ENCODE data around the gene TMEM239.
"Not testable (repeated sequence)": the region's sequence is repeated elsewhere in the genome, so short reads cannot be mapped to it uniquely, and the experiment has no call there.

The TMEM239 gene

DNA sequence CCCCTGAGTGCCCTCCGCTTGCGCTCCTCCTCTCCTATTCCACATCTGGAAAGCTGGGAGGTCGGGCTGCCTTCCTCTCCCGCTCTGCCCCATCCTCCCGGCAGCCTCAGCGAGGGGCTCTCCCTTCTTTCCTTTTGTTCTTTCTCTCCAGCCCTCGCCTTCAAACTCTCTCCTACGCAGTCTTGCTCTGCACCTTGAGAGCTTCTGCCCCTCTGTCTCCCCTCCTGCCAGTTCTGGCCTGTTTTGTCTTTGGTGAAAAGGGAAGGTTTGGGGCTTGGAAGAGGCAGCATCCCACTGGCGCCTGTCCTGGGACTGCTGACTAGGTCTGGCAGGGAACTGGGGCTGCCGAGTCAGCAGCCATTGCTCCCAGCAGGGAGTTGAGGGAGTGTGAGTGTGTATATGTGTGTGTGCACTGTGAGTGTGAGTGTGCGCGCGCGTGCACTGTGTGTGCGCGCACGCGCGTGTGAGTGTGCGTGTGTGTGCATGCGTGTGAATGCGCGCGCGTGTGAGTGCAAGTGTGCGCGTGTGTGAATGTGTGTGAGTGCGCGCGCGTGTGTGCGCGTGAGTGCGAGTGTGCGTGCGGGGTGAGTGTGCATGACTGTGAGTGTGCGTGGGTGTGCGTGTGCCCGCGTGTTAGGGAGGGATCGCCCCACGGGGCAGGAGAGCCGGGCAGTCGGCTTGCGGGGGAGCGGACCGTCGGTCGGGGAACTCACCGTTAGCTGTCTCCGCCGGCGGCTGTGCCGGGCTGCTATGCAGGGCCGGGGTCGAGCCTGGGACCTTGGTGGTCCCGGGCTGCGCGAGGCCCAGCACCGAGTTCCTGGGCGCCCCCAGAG, 16.3 kb upstream of the TMEM239 start:
- DNase-seq: peak; percentile 10

DNA sequence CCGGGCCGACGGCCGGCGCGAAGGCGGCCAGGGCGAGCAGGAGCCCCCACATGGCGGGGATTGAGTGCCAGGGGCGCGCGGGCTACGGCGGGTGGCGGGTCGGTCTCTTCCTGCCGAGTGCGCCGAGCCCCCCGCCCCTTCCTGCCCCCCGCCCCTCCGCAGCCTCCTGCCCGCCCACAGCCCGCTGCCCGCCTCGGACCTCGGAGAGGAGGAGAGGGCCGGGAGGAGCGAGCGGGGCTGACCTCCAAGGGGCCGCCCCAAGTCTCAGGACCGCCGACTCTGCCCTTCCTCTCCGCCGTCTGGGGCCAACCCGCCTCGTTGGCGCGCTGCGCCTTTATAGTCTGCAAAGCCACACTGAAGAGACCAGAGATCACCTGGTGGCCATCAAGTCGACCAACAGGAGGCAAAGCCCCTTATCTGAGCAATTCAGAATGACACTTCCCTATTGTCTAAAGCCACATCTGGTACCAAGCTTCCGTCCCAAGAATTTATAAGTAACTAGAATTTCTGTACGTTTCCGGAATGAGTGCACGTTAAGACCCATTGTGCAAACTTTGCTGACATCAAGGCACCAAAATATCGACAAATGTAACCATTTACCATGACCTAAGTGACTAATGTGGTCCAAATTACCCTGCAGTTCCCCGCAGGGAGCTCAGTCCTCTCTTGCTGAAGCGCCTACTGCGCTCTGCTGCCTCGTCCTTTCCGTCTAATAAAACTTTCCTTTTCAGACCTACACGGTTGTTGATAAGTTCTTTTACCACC, 15.5 kb upstream of the TMEM239 start, which contains the start of gene CPXM1:
CPXM1 (minus strand) TSS at position 107 of the 765 bp plus-strand sequence; CDS start at position 52, 55 bp downstream.
- peak; percentile 38 for DNase-seq

DNA sequence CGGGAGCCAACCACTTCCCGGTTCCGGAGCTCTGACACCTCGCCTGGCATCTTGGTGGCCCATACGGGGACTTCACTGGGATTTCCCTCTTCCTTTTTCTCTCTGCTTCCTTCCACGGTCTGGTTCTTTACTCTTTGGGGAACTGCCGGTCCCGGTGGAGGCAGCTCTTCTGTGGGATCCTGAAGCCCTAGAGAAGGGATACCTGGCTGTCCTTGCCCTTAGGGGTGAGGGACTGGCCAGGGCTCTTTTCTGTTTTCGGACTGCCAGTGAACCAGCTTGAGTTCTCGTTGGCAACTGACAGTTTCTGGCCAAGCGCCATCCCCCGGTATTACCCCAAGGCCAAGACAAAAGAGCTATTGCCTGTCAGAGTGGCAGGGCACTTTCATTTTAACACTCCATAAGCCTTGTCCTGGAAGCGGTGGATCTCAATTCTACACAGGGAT, 14.9 kb upstream of the TMEM239 start:
- no peak for DNase-seq

DNA sequence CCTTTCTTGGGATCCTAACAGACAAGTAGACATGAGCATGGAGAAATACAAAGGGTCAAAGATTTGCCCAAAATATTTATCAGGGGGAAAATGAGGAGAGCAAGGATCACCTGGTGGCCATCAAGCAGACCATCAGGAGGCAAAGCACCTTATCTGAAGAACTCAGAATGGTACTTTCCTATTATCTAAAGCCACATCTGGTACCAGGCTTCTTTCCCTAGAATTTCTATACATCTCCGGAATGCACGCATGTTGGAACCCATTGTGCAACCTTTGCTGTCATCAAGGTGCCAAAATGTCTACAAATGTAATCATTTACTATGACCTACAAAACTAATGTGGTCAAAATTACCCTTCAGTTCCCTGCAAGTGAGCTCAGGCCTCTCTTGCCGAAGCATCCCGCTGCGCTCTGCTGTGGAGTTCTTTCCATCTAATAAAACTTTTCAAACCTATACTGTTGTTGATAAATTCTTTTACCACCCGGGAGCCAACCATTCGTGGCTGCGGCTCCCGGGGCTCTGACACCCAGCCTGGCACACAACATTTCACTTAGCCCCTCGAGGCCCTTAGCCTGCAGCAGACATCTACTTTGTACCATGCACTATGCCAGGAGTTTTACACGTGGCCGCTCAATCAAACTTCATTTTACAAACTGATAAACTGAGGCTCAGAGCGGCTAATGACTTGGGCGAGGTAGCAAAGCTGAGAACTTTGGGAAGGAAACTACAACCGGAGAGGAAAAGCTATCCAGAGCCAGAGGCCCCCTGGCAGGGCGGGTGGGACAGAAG, 11.9 kb upstream of the TMEM239 start:
- no peak for DNase-seq

DNA sequence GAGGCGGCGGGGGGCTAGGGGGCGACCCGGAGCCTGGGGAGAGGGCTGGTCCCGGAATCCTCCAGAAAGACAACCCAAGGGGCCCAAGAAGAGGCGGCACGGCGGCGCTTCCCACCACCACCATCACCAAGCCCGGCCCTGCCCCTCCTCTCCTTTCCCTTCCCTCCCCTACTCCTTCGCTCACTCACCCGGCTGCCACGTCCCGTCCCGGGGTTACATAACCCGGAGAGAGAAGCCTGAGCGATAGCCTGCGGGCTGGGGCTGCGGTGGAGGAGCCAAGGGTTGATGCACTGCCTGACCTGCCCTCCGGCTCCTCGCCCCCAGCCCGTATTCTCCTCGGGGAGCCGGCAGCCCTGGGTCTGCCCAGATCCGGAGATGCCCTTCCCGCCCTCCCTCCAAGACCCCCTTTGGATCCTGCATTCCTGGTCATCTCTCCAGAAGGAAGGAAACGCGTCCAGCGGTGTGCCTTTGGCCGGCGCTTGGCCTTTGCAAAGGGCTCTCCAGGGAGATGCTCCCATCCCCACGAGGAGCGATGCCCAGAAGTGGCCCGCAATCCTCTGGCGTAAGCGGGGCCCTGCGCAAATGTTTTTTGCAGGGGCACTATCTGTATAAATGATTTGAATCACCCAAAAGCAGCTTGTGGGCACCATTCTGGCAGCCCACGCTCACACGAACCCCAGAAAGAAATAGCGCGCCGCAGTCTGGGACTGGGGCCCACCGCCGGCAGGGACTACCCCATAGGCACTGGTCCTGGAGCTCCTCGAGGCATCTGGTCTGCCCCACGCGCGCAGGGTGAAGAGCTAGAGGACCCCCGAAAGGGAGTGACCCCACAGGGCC, 11.1 kb upstream of the TMEM239 start:
- no peak for DNase-seq

DNA sequence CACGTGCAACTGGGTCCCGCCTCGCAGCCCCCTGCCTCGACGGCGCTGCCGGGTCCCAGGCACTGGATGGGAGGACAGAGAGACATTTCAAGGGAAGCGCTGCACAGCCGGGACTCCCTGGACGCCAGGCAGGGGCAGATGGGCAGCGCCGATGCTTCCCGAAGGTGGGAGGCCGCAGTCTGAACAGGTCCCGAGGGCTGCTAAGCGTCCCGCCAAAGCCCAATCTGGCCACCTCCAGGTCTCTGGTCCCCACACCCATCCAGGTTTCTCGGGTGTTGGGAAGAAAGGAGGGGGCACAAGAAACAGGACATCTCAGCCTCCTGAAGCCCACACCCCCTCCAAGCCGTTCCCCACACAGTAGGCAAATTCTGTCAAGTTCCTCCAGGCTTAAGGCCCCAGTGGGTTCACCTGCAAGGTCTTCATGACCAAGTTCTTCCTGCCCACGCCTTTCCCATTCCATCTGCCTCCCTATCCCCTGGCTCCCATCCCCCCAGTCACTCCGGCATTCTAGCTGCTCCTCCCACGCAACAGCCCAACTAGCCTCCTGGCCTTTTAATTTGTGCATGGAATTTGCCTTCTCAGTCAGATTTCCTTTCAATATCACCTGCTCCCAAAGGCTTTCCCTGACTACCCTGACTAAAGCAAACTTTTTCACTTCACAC, 10.3 kb upstream of the TMEM239 start:
- DNase-seq: no peak

DNA sequence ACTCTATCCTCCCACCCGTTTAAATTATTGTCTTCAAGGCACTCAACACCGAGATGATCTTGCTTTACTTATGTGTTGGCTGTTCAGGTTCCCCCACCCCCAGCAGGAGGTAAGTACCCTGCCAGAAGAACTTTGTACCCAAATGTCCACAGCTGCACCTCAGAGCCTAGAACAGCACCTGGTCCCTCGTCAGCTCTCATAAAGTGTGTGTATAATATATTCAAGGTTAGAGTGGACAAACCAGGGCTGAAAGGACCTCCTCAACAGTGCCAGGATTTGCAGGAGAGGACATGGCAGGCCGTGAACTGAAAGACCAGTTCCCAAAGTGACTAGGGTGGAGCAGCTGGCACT, 9.8 kb upstream of the TMEM239 start:
- no peak for DNase-seq

DNA sequence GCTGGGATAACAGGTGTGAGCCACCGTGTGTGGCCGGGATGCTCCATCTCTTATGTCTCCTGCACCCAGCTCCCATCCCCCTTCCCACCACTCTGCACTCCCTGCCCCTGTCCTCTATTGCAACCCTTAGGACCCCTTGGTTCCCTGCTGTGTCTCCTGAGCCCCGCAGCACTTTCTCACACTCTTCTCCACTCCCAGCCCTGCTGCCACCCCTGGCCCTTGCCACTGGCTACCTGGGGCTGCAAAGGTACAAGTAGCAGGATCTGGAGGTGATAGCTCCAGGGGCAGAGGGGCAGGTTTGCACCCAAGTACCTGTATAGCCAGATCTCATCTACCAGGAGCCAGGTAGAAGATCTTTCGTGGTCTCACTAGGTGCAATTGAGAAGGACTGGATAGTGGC, 9.1 kb upstream of the TMEM239 start:
- no peak for DNase-seq

DNA sequence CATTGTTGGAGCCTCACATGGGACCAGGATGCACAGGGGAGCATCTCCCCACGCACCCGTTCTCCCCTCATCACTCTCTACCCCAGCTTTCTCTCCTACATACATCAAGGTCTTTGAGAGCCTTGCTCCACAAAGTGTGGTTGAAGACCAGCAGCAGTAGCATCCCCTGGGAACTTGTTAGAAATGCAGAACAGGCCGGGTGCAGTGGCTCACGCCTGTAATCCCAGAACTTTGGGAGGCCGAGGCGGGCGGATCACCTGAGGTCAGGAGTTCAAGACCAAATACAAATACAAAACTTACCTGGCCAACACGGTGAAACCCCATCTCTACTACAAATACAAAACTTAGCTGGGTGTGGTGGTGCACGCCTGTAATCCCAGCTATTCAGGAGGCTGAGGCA, 8.2 kb upstream of the TMEM239 start:
- not testable (repeated sequence) for DNase-seq

DNA sequence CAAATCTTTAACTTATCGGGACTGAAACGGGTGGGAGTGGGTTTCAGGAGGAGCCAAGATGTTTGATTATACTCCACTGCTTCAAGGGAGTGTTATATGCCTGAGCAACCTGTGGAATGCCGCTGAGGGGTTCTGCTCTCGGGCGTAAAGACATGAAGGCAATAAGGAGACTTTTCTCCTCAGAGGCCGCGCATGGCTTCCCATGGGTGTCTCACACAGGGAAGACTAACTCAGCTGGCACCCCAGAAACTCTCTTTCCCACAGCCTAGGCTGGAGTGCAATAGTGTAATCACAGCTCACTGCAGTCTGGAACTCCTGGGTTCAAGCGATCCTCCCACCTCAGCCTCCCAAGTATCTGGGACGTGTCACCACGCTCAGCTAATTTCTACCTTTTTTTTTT, 6.5 kb upstream of the TMEM239 start:
- no peak for DNase-seq

DNA sequence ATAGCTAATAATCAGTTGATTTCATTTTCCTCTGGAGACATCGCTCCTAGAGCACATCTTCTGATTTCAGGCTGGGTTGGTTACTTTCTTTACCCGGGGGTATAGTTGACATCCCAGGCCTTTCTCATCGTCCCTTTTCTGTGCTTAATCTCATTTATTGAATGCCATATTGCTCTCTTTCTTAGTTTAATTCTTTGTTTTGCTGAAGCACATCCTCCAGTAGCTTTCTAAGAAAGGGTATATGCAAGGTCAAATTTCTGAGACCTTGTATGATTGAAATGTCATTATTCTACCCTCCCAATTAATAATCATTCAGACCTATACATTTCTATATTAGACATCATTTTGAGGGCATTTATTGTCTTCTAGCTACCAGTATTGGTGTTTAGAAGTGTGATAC, 4.0 kb upstream of the TMEM239 start:
- DNase-seq: no peak

DNA sequence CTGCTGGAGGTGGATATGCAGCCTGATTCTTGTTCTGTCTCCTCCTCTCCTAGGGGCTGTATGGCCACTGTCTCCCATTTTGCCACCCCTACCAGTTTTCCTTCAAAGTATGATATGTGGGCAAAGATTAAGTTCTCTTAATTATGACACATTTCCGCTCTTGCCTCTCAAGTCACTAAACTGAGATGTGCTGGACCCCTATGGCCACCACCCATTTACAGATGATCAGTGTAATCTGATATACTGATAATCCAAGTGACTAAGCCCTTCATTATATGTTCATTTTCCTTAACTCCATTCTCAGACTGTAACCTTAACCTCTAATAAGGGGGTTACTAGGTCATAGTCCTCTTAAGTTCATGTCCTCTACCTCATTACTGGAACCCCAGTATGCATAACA, 2.1 kb upstream of the TMEM239 start:
- DNase-seq: no peak

DNA sequence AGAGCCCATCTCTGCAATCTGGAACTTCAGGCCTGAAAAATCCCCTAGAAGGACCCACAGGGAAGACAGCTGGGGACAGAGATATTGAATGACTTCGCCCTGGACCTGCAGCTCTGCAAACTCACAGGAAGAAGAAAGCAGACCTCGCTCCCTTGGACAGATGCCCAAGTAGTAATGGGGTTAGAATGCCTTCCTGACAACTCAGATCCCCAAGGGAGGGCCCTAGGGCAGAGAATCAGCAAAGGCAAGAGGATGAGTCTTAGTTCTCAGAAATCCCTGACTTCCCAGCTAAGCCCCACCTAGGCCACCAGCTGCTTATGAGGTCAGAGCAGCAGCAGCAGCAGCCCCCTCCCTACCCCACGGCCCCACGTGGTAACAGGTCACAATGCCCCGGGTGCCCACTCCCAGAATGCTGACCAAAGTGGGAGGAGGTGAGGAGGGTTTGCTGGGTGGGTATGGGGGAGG, 1.5 kb upstream of the TMEM239 start, which contains the start of gene C20orf141:
C20orf141 (plus strand) TSS at position 401 of the 465 bp plus-strand sequence. CDS start 198 bp downstream, outside the sequence.
- peak; percentile 80 for DNase-seq

DNA sequence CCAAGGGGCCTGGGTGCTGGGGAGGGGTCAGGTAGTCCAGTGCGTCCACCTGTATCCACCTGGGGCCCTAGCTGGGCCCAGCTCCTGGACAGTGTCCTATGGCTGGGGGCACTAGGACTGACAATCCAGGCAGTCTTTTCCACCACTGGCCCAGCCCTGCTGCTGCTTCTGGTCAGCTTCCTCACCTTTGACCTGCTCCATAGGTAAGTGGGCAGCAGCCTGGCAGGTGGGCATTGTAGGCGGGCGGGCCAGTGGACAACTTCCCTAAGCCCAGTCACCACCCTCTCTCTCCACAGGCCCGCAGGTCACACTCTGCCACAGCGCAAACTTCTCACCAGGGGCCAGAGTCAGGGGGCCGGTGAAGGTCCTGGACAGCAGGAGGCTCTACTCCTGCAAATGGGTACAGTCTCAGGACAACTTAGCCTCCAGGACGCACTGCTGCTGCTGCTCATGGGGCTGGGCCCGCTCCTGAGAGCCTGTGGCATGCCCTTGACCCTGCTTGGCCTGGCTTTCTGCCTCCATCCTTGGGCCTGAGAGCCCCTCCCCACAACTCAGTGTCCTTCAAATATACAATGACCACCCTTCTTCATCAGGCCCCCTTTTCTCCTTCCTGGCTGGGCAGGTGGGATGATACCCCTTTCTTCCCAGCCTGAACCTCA, 793 bp upstream of the TMEM239 start:
- DNase-seq: no peak

DNA sequence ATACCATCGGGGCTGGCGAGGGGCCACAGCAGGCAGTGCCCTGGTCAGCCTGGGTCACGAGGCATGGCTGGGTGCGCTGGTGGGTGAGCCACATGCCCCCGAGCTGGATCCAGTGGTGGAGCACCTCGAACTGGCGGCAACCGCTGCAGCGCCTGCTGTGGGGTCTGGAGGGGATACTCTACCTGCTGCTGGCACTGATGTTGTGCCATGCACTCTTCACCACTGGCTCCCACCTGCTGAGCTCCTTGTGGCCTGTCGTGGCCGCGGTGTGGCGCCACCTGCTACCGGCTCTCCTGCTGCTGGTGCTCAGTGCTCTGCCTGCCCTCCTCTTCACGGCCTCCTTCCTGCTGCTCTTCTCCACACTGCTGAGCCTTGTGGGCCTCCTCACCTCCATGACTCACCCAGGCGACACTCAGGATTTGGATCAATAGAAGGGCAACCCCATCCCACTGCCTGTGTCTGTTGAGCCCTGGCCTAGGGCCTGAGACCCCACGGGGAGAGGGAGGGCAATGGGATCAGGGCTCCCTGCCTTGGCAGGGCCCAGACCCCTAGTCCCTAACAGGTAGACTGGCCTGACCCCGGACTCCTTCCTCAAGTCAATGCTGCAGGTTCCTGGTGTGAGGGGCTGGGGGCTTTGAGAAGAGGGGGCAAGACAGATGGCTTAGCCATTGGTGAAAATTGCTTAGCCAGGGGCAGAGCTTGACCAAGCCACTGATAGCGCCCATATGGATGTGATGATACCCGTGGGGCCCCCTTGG, 598 bp downstream of the TMEM239 start:
- no peak for DNase-seq

DNA sequence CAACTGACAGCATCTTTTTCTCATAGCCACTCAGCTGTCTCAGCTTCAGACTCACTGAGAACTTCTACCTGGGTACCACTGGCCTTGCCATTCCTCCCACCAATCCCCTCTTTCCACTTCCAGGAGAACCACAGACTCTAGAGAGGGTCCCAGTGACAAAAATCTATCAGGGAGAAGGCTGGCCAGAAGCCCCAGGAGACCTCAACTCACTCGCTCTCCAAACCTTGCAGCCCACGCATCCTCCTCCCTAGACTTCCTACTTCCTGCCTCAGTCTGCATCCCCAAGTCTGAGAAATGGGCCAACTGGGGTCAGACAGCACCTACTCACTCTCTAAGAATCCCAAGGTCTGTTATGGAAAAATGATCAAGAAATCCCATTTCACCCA, 1.2 kb downstream of the TMEM239 start:
- DNase-seq: no peak

DNA sequence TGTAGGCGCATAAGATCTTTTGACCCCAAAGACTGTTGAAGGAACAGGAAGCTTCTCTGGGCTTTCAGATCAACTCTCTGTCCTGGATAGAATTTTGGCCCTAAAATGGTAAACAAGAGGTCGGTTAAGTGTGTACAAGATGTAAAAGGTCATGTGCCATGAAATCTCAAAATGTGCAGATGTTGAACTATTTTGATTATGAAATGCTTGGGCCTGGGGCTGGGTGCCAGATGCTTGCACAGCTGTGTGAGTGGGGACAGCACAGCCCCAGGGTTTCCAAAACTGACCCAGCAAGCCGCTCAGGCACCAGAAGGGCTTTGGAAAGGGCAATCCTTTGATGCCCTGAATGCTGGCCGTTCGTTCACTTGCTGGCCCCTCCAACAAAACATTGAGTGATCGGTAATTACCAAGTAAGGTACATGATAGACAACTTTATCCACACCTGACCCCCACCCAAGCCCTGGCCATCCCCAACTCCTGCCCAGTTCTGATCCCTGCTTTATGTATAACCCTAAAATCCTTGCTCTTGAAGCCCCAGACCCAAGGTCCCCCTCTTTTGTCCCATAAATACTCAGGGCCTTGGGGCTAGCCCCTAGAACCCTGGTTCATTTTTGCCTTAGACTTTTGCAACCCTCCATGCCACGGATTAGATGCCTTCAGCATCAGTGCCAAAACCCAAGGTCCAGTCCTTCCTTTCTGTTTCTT, 1.9 kb downstream of the TMEM239 start:
- no peak for DNase-seq

DNA sequence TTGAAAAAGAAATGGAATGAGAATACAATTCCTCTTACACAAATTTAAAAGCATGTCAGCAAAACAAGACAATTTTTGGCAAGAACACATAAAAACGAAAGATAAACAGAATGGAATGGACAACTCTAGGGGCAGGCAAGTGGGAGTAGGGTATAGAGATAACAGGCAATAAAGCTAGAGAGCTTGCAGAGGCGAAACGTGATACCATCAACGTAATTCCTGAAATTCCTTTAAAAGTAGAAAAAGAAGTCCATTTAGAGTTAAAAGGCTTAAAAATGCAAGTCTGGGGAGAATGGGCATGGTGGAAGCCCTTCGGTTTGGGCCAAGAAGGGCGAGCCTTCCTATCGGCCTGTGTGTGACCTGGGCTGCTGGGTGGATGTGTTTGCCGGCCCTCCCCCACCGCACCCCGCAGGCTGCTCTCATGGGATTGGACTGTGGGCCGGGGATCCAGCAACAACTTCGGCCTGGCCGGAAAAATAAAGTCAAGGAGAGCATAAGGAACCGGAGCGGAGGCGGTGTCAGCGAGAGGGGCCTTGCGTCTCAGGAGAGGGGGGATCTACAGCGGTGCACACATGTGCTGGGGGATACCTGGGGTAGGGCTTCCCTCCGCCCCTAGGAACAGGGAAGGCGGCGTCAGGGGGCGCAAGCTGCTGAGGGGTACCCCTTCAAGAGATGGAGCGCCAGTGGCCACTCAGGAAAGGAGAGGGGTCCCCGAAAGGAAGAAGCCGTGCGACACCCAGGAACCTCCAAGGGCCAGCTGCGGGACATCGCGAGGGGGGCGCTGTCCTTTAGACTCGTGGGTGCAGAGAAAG, 4.1 kb downstream of the TMEM239 start:
- no peak for DNase-seq
